ENCODE data around the gene ALLC. TPM values are rescaled to one million over a fixed set of nuclear protein-coding genes. Genes with fewer than 3 reads are reported as not detected.

The ALLC gene
- total and polyA plus RNA-seq, 2 donors (not counting 1 experiment from before 2014, with no cell fraction given) = not detected

GRCh38 chr2:3652896-3653625, 4.9 kb upstream of the ALLC start:
- POLR2A ChIA-PET = no interaction called here
- Histone ChIP-seq H2AFZ (ENCODE audit: insufficient read depth, low read depth, low read length, poor library complexity, severe bottlenecking) (no peak overlapping the region), H3K9ac (ENCODE audit: low read length) (no peak overlapping the region), H3K4me3 (ENCODE audit: control extremely low read depth in 1 of 5, extremely low read depth in 1 of 5, insufficient read depth in 1 of 5, low read depth in 2 of 5, low read length in 4 of 5) (no peak overlapping the region), H4K20me1 (ENCODE audit: control insufficient read depth, insufficient read depth, low read length, poor library complexity, severe bottlenecking) (no peaks in the 10 kb centered on the region), H3K27me3 (replicated peaks in 1 of 4; ENCODE audit: control extremely low read depth in 1 of 4, control insufficient read depth in 3 of 4, insufficient read depth in 4 of 4, low read length in 3 of 4) (peaks cover 0 to 16% (median 1%) of the 10 kb centered on the region in 4 experiments), H3K79me2 (ENCODE audit: control insufficient read depth, insufficient read depth, low read length) (no peaks in the 10 kb centered on the region), H3K27ac (ENCODE audit: low read length in 2 of 2) (no peak overlapping the region), H3K36me3 (replicated peaks in 1 of 2; ENCODE audit: control extremely low read depth in 1 of 2, control insufficient read depth in 1 of 2, extremely low read depth in 1 of 2, insufficient read depth in 2 of 2, low read length in 1 of 2) (no peaks in the 10 kb centered on the region), H3K4me1 (ENCODE audit: control insufficient read depth in 2 of 2, insufficient read depth in 2 of 2, low read length in 2 of 2) (peaks cover 14 to 15% of the 10 kb centered on the region in 2 donors), H3K4me2 (replicated peaks; ENCODE audit: low read depth, low read length, poor library complexity, severe bottlenecking) (no peak overlapping the region), H3K9me3 (ENCODE audit: control extremely low read depth in 1 of 3, control insufficient read depth in 2 of 3, insufficient read depth in 1 of 3, low read length in 2 of 3) (no peaks in the 10 kb centered on the region)
- TF ChIP-seq CTCF (IDR thresholded peaks at IDR 0.05) (no peak), EZH2 (IDR thresholded peaks at IDR 0.05; ENCODE audit: borderline replicate concordance, insufficient read depth, low read depth, low read length, poor library complexity, severe bottlenecking) (no peak)
- intact Hi-C loops (cut with micrococcal nuclease) = loop anchor here (1.0 to 10.0 kb wide), 3 partner anchors 95 to 1768 kb away; partner anchors contain the start of genes RNASEH1 and TRAPPC12
- ATAC-seq (ENCODE audit: low read depth) = no peak
- WGBS (ENCODE audit: insufficient coverage) = 97% methylated on average over 9 of the region's 9 CpGs
- no peaks in the 10 kb centered on the region for H3K9me3 Mint-ChIP-seq (ENCODE audit: insufficient read depth)
- peaks cover 16% of the 10 kb centered on the region for H3K4me1 Mint-ChIP-seq
- H3K27ac Mint-ChIP-seq = no peak overlapping the region
- DNase-seq = no peak
- no peak overlapping the region for H3K4me3 Mint-ChIP-seq
- CTCF ChIA-PET = interaction anchor here (0.8 to 6.8 kb wide), 6 partner anchors 8 to 415 kb away, joined by 3 to 91 read pairs (median 4); no protein-coding TSS in a partner anchor
- no peaks in the 10 kb centered on the region for H3K27me3 Mint-ChIP-seq

GRCh38 chr2:3654011-3654410, 4.0 kb upstream of the ALLC start:
- no peak overlapping the region for H3K9ac ChIP-seq (ENCODE audit: low read length)
- H2AFZ ChIP-seq (ENCODE audit: insufficient read depth, low read depth, low read length, poor library complexity, severe bottlenecking) = no peak overlapping the region
- no peak overlapping the region for H3K4me3 Mint-ChIP-seq
- TF ChIP-seq EZH2 (IDR thresholded peaks at IDR 0.05; ENCODE audit: borderline replicate concordance, insufficient read depth, low read depth, low read length, poor library complexity, severe bottlenecking) (no peak), CTCF (IDR thresholded peaks at IDR 0.05) (no peak)
- POLR2A ChIA-PET = no interaction called here
- peaks cover 14 to 15% of the 10 kb centered on the region in 2 donors for H3K4me1 ChIP-seq (ENCODE audit: control insufficient read depth in 2 of 2, insufficient read depth in 2 of 2, low read length in 2 of 2)
- H3K79me2 ChIP-seq (ENCODE audit: control insufficient read depth, insufficient read depth, low read length) = no peaks in the 10 kb centered on the region
- peaks cover 16% of the 10 kb centered on the region for H3K4me1 Mint-ChIP-seq
- H3K36me3 ChIP-seq (replicated peaks in 1 of 2; ENCODE audit: control extremely low read depth in 1 of 2, control insufficient read depth in 1 of 2, extremely low read depth in 1 of 2, insufficient read depth in 2 of 2, low read length in 1 of 2) = no peaks in the 10 kb centered on the region
- H3K4me2 ChIP-seq (replicated peaks; ENCODE audit: low read depth, low read length, poor library complexity, severe bottlenecking) = no peak overlapping the region
- WGBS (ENCODE audit: insufficient coverage) = 84% methylated on average over 10 of the region's 10 CpGs
- ATAC-seq (ENCODE audit: low read depth) (no peak), DNase-seq (no peak)
- no peak overlapping the region for H3K4me3 ChIP-seq (ENCODE audit: control extremely low read depth in 1 of 5, extremely low read depth in 1 of 5, insufficient read depth in 1 of 5, low read depth in 2 of 5, low read length in 4 of 5)
- CTCF ChIA-PET = interaction anchor here (1.5 to 6.8 kb wide), 2 partner anchors 11 to 229 kb away, joined by 3 to 91 read pairs; no protein-coding TSS in a partner anchor
- no peak overlapping the region for H3K27ac ChIP-seq (ENCODE audit: low read length in 2 of 2)
- no peaks in the 10 kb centered on the region for H3K27me3 Mint-ChIP-seq
- no peaks in the 10 kb centered on the region for H3K9me3 Mint-ChIP-seq (ENCODE audit: insufficient read depth)
- H4K20me1 ChIP-seq (ENCODE audit: control insufficient read depth, insufficient read depth, low read length, poor library complexity, severe bottlenecking) = no peaks in the 10 kb centered on the region
- no peaks in the 10 kb centered on the region for H3K9me3 ChIP-seq (ENCODE audit: control extremely low read depth in 1 of 3, control insufficient read depth in 2 of 3, insufficient read depth in 1 of 3, low read length in 2 of 3)
- H3K27me3 ChIP-seq (replicated peaks in 1 of 4; ENCODE audit: control extremely low read depth in 1 of 4, control insufficient read depth in 3 of 4, insufficient read depth in 4 of 4, low read length in 3 of 4) = peaks cover 0 to 16% (median 1%) of the 10 kb centered on the region in 4 experiments
- intact Hi-C loops (cut with micrococcal nuclease) = loop anchor here (10.0 kb wide), 1 partner anchor 1769 kb away; no protein-coding TSS in a partner anchor
- H3K27ac Mint-ChIP-seq = no peak overlapping the region
